Vagina (tissue), 2 donors: ENCODE measurements around the gene DEDD.

Experiments
- CTCF ChIP-seq, 3 experiments: fragments of 450-650 bp in 2 of 3; fragments of 200-600 bp in 1 of 3; sonication (generic) in 1 of 3; IDR thresholded peaks; one replicate each; pipeline ENCODE4 v1.5.1; 2017 to 2019; ENCODE audit warnings: antibody characterized with exemption in 3 of 3, mild to moderate bottlenecking in 2 of 3, moderate library complexity in 2 of 3
- POLR2A ChIP-seq, 2 donors: fragments of 450-650 bp; IDR thresholded peaks; one replicate each; pipeline ENCODE4 v1.6.1; 2017; ENCODE audit warnings: antibody characterized with exemption in 2 of 2, mild to moderate bottlenecking in 2 of 2, moderate library complexity in 2 of 2

DNA sequence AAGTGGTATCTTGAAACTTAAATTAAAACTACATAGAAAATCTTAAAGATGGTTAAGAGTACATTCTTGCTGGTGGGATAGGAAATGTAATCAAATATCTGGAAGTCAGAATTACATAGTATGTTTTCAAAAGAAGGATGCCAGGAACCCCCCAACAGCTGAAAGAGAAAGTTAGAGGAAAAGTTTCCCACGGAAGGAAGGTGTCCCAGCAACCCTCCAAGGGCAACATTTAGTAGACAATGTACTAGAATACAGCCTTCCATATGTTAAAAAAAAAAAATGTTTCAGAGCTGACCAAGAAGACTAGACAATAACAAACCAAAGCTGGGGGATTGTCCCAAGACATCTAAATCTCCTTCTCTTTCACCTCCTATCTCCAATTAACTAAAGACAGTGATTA lies 2.2 kb downstream of the DEDD start:
- TF ChIP-seq CTCF (IDR thresholded peaks at IDR 0.05) = no peak
- no peak for TF ChIP-seq POLR2A (IDR thresholded peaks at IDR 0.05)
